Thyroid gland (tissue), 4 donors: ENCODE results near the gene BUD13. TPM values are rescaled to one million over a fixed set of nuclear protein-coding genes. Genes with fewer than 3 reads are reported as not detected.

Experiments used
- DNase-seq, 2 donors: peaks; one replicate each; pipeline ENCODE4 v3.0.0-alpha.2; 2019
- H3K27ac ChIP-seq, 3 donors: fragments of 200-600 bp; sonication (generic); 1 replicate in 2 of 3; 2 replicates in 1 of 3; pipeline ENCODE4 v1.5.1; 2016 to 2019; ENCODE audit warnings: mild to moderate bottlenecking in 1 of 3, moderate library complexity in 1 of 3
- H3K27me3 ChIP-seq: fragments of 200-600 bp; sonication (generic); one replicate; pipeline ENCODE4 v1.5.1; 2019
- H3K36me3 ChIP-seq, 2 donors: fragments of 200-600 bp; sonication (generic); one replicate each; pipeline ENCODE4 v1.5.1; 2016 to 2019
- H3K4me1 ChIP-seq, 2 donors: fragments of 200-600 bp; sonication (generic); one replicate each; pipeline ENCODE4 v1.5.1; 2017 to 2019
- H3K4me3 ChIP-seq, 3 donors: fragments of 200-600 bp; sonication (generic); replicated peaks in 1 of 3; 1 replicate in 2 of 3; 2 replicates in 1 of 3; pipeline ENCODE4 v1.5.1; 2016; ENCODE audit warnings: mild to moderate bottlenecking in 1 of 3
- H3K9me3 ChIP-seq: fragments of 200-600 bp; sonication (generic); one replicate; pipeline ENCODE4 v1.5.1; 2017
- CTCF ChIP-seq, 6 experiments: fragments of 200-600 bp in 3 of 6; fragments of 450-650 bp in 3 of 6; sonication (generic) in 3 of 6; IDR thresholded peaks; one replicate each; pipeline ENCODE4 v1.5.1; 2016 to 2019; ENCODE audit warnings: antibody characterized with exemption in 6 of 6, mild to moderate bottlenecking in 2 of 6, inconsistent platforms in 1 of 6, moderate library complexity in 1 of 6
- POLR2A ChIP-seq, 2 donors: fragments of 450-650 bp; IDR thresholded peaks; one replicate each; pipeline ENCODE4 v1.6.1; 2017; ENCODE audit warnings: antibody characterized with exemption in 2 of 2, mild to moderate bottlenecking in 2 of 2, moderate library complexity in 1 of 2
- WGBS, 2 donors: methylation state at CpG; one replicate each; pipeline ENCODE4 v1.1.5; 2017; 5-methylcytosine and 5-hydroxymethylcytosine counted together
- intact Hi-C: fragments of 100-400 bp; cut with DNase I; formaldehyde crosslinking; loops from one replicate; pipeline ENCODE4 v1.15.1; 2023
- total RNA-seq, 4 donors: library from RNA; depleted of rRNA; stranded (reverse); fragments of >200 nt; gene quantifications; one replicate each; pipeline ENCODE4 v1.2.3, GENCODE V29; 2016

Gene BUD13
- total RNA-seq, 4 donors from 2014 or later = 15.2 to 18.7 (median 17.8) TPM

DNA sequence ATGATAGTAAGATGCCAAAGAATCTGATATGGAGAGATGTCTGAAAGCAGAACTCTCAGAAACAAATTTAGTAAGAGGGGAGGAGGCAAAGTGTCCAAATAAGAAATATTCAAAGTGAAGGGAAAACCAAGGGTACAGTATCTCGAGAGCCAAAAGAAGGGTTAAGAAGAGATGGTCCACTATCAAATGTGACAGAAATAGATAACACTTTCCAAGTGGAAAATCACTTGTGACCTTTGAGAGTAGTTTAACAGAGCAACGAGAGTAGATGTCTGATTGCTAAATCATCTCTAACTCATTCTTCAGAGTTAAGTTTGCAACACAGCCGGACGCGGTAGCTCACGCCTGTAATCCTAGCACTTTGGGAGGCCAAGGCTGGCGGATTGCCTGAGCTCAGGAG lies 4.3 kb upstream of the BUD13 start:
- peaks cover 40 to 43% of the 10 kb centered on the region in 2 donors for H3K36me3 ChIP-seq
- H3K4me1 ChIP-seq = peaks cover 6 to 8% of the 10 kb centered on the region in 2 donors
- intact Hi-C loops = no loop called here
- DNase-seq = no peak
- WGBS, 2 donors = 91 to 93% methylated on average over 7 of the region's 7 CpGs
- TF ChIP-seq CTCF (IDR thresholded peaks at IDR 0.05) = no peak
- TF ChIP-seq POLR2A (IDR thresholded peaks at IDR 0.05) = no peak
- H3K9me3 ChIP-seq = no peaks in the 10 kb centered on the region
- H3K27me3 ChIP-seq = no peaks in the 10 kb centered on the region
- H3K27ac ChIP-seq = no peak overlapping the region
- no peak overlapping the region for H3K4me3 ChIP-seq

- TF ChIP-seq POLR2A (IDR thresholded peaks at IDR 0.05) (no peak), CTCF (IDR thresholded peaks at IDR 0.05) (no peak)
- H3K27ac ChIP-seq = no peak overlapping the region
- H3K36me3 ChIP-seq = peaks cover 34 to 39% of the 10 kb centered on the region in 2 donors
- H3K4me1 ChIP-seq = peaks cover 11 to 13% of the 10 kb centered on the region in 2 donors
- H3K9me3 ChIP-seq = no peaks in the 10 kb centered on the region
- intact Hi-C loops = no loop called here
- no peak overlapping the region for H3K4me3 ChIP-seq
- DNase-seq = no peak
- H3K27me3 ChIP-seq = no peaks in the 10 kb centered on the region
Measured at GRCh38 chr11:116776522-116776984, 3.8 kb upstream of the BUD13 start.

- DNase-seq = no peak
- Histone ChIP-seq H3K36me3 (peaks cover 29 to 33% of the 10 kb centered on the region in 2 donors), H3K4me1 (peaks cover 17 to 19% of the 10 kb centered on the region in 2 donors), H3K27ac (no peak overlapping the region), H3K9me3 (no peaks in the 10 kb centered on the region), H3K4me3 (no peak overlapping the region), H3K27me3 (no peaks in the 10 kb centered on the region)
- intact Hi-C loops = no loop called here
- no peak for TF ChIP-seq CTCF (IDR thresholded peaks at IDR 0.05)
- no peak for TF ChIP-seq POLR2A (IDR thresholded peaks at IDR 0.05)
- 86 to 97% methylated on average over 5 of the region's 5 CpGs for WGBS, 2 donors
Measured at GRCh38 chr11:116775975-116776374, 3.2 kb upstream of the BUD13 start.

DNA sequence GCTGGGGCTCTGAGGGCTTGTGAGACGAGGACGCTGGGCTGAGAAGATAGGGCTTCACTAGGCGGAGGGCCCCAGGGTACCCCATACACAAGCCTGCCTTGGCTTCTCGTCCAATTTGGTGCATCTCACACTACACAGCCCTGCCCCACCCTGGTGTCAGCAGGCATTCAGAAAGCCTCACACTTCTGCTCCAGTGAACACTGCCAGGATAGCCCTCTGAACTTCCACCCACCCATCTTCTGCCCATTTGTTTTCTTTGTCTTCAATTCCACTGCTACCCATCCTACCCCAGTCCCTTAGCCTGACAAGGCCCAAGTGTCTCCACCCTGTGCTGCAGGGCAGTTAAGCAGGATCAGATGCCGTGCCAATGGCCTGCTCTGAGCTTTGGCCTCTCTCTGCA lies 1.9 kb upstream of the BUD13 start:
- no peak for DNase-seq
- peaks cover 19 to 23% of the 10 kb centered on the region in 2 donors for H3K4me1 ChIP-seq
- TF ChIP-seq CTCF (IDR thresholded peaks at IDR 0.05) = no peak
- TF ChIP-seq POLR2A (IDR thresholded peaks at IDR 0.05) = no peak
- no peaks in the 10 kb centered on the region for H3K27me3 ChIP-seq
- no peaks in the 10 kb centered on the region for H3K9me3 ChIP-seq
- H3K27ac ChIP-seq = no peak overlapping the region
- no peak overlapping the region for H3K4me3 ChIP-seq
- intact Hi-C loops = no loop called here
- H3K36me3 ChIP-seq = peaks cover 20 to 23% of the 10 kb centered on the region in 2 donors
- 85 to 95% methylated on average over 5 of the region's 5 CpGs for WGBS, 2 donors

DNA sequence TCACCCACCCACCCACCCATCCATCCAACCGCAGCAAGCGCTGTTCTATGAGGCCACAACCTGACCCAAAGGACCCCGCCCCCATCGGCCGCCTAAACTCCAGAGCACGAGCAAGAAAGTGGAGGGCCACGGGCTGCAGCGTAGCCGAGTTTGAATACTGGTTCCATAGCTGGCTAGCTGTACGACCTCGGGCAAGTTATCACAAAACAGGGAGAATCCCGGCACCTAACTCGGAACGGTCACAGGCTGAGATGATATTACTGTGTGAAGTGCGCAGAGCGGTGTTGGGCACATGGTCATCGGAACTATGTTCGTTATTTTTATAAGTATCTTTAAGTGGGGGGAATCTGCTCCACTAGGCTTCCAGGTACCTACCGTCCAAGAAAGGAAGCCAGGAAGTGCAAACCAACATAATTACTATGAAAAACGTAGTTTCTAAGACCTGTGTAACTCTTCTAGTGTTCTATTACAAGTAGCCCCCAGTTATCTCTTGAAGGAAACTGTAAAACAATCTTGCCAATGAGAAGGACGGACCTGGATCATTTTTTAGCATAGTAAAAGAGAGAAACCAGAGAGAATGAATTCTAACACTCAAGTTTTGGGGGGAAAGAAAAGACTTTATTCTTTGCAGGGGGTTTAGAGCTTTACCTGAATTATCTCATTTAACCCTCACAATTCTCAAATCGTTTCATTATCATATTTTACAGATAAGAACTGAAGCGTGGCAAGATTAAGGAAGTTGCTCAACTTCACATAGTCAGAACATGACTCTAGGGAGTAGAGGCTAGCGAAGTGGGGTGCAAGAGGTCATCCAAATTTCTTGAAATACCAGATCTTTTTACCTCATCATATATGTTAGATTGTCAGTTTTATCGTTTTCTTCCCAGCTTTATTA lies 663 bp upstream of the BUD13 start:
- no peaks in the 10 kb centered on the region for H3K9me3 ChIP-seq
- H3K27me3 ChIP-seq = no peaks in the 10 kb centered on the region
- peaks cover 11 to 12% of the 10 kb centered on the region in 2 donors for H3K36me3 ChIP-seq
- DNase-seq = no peak
- peaks cover 19 to 23% of the 10 kb centered on the region in 2 donors for H3K4me1 ChIP-seq
- H3K27ac ChIP-seq = peak overlapping the region; percentile 81 to 98 (median 90)
- peak overlapping the region; percentile 33 to 80 (median 54) for H3K4me3 ChIP-seq
- WGBS, 2 donors = 10 to 16% methylated on average over 13 to 23 of the region's 25 CpGs
- intact Hi-C loops = no loop called here
- TF ChIP-seq CTCF (IDR thresholded peaks at IDR 0.05) (no peak), POLR2A (IDR thresholded peaks at IDR 0.05) (no peak)
